Lower leg skin (tissue), 3 donors: ENCODE results near the gene ZDHHC17.

Experiments
- CTCF ChIP-seq, 3 donors: fragments of 450-650 bp; IDR thresholded peaks; one replicate each; pipeline ENCODE4 v1.5.1; 2016; ENCODE audit warnings: antibody characterized with exemption in 3 of 3, mild to moderate bottlenecking in 3 of 3, moderate library complexity in 2 of 3
- POLR2A ChIP-seq, 2 donors: fragments of 450-650 bp; IDR thresholded peaks; one replicate each; pipeline ENCODE4 v1.6.1; 2016 to 2017; ENCODE audit warnings: antibody characterized with exemption in 2 of 2, mild to moderate bottlenecking in 1 of 2, moderate library complexity in 1 of 2

- TF ChIP-seq CTCF (IDR thresholded peaks at IDR 0.05): no peak
- no peak for TF ChIP-seq POLR2A (IDR thresholded peaks at IDR 0.05)
Observed at GRCh38 chr12:76895796-76896195, 131.9 kb downstream of the ZDHHC17 start.
